ENCODE measurements around the gene FOXP3. TPM values are rescaled to one million over a fixed set of nuclear protein-coding genes. Genes with fewer than 3 reads are reported as not detected.

FOXP3 gene
- total RNA-seq, 2 donors from 2014 or later = not detected

DNA sequence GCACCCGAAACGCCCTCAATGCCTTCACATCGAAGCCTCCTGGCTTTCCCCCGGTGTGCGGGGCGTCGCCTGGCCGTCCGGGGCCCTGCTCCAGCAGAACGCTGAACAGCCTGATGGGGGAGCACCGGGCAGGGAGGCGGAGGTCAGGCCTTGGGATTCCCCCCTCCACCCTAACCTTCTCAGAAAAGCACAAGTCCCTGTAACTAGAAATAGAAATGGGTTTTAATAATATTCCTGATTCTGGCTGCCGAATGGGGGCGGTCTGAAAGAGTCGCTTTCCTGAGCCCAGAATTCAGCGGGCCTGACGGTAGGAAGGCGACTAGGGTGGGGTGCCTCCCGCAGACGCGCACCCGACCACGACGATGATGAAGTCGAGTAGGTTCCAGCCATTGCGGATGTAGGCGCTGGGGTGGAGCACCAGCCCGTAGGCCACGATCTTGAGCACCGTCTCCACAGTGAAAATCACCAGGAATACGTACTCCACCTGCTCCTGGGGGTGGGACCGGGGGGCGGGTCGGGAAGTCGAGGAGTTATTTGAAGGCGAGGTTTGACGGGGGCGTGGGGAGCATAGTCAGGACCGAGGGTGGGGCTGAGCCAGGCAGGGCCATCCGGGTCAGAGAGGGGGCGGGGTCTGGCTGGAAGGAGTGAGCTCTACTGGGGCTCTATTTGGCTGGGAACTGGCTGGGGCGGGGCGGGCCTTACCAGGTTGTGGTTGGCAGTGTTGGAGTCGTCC, 33.8 kb downstream of the FOXP3 start:
- Histone ChIP-seq H3K27ac (peak overlapping the region in 1 of 2 donors; percentile 38), H3K9me3 (peaks cover 0 to 5% of the 10 kb centered on the region in 2 donors), H3K4me3 (peak overlapping the region; percentile 19 to 38), H3K27me3 (no peaks in the 10 kb centered on the region), H3K4me1 (no peaks in the 10 kb centered on the region), H3K36me3 (no peaks in the 10 kb centered on the region)
- TF ChIP-seq, protein P1, sequence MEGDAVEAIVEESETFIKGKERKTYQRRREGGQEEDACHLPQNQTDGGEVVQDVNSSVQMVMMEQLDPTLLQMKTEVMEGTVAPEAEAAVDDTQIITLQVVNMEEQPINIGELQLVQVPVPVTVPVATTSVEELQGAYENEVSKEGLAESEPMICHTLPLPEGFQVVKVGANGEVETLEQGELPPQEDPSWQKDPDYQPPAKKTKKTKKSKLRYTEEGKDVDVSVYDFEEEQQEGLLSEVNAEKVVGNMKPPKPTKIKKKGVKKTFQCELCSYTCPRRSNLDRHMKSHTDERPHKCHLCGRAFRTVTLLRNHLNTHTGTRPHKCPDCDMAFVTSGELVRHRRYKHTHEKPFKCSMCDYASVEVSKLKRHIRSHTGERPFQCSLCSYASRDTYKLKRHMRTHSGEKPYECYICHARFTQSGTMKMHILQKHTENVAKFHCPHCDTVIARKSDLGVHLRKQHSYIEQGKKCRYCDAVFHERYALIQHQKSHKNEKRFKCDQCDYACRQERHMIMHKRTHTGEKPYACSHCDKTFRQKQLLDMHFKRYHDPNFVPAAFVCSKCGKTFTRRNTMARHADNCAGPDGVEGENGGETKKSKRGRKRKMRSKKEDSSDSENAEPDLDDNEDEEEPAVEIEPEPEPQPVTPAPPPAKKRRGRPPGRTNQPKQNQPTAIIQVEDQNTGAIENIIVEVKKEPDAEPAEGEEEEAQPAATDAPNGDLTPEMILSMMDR (IDR thresholded peaks at IDR 0.05) = peak in 1 of 2 donors; percentile 37
- peak; percentile 66 for DNase-seq (ENCODE audit: low spot score)

DNA sequence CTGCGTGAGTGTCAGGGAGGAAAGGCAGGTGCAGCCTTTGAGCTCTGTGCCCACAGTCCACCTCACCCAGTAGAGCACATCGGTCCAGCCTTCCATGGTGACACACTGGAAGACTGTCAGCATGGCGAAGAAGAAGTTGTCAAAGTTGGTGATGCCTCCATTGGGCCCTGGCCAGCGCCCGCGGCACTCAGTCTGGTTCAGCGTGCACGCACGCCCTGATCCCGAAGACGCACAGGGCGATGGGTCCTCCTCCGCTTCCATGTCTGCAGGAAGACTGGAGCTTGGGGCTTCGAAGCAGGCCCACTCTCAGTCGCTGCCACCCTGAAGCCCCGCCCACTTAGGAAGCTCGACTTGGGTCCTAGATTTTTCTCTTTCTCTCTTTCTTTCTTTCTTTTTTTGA, 36.3 kb downstream of the FOXP3 start:
- DNase-seq (ENCODE audit: low spot score) = no peak
- Histone ChIP-seq H3K4me3 (no peak overlapping the region), H3K4me1 (no peaks in the 10 kb centered on the region), H3K27me3 (no peaks in the 10 kb centered on the region), H3K36me3 (no peaks in the 10 kb centered on the region), H3K27ac (no peak overlapping the region), H3K9me3 (peaks cover 0 to 5% of the 10 kb centered on the region in 2 donors)
- TF ChIP-seq, protein P1 (IDR thresholded peaks at IDR 0.05) = no peak

DNA sequence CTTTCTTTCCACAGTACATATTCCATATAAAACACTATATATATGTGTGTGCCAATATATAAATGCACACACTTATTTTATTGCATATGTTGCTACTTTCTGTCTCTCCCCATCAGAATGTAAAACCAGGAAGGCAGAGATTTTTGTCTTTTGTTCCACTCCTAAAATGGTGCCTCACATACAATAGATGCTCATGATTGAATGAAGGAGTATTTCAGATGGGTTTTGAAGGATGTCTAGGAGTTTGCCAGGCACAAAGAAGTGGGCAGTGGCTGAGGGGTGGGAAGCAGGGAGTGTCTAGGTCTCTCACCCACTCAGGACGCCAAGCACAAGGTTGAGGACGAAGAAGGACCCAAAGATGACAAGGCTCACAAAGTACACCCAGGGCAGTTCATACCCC, 36.8 kb downstream of the FOXP3 start:
- TF ChIP-seq, protein P1 (IDR thresholded peaks at IDR 0.05) = no peak
- DNase-seq (ENCODE audit: low spot score) = no peak
- Histone ChIP-seq H3K9me3 (peaks cover 0 to 5% of the 10 kb centered on the region in 2 donors), H3K4me3 (no peak overlapping the region), H3K27me3 (no peaks in the 10 kb centered on the region), H3K4me1 (no peaks in the 10 kb centered on the region), H3K36me3 (no peaks in the 10 kb centered on the region), H3K27ac (no peak overlapping the region)

DNA sequence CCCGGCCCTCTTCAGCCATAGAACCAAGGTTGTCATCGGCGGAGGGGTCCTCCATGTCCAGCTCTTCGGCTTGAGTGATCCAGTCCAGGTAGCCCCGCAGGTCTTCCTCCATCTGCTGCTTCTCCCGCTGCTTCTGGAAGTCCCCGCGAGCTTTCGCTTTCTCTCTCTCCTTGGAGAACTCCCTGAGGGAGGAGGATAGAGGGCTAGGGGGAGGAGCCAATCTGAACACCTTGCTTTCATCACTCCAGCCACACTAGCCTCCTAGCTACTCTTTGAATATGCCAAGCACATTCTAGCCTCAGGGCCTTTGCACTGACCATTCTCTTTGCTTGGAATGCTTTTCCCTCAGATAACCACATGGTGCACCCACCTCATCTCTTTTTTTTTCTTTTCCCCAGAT, 37.6 kb downstream of the FOXP3 start:
- Histone ChIP-seq H3K27ac (no peak overlapping the region), H3K4me3 (no peak overlapping the region), H3K36me3 (no peaks in the 10 kb centered on the region), H3K27me3 (no peaks in the 10 kb centered on the region), H3K9me3 (peaks cover 0 to 5% of the 10 kb centered on the region in 2 donors), H3K4me1 (no peaks in the 10 kb centered on the region)
- TF ChIP-seq, protein P1 (IDR thresholded peaks at IDR 0.05) = no peak
- no peak for DNase-seq (ENCODE audit: low spot score)

DNA sequence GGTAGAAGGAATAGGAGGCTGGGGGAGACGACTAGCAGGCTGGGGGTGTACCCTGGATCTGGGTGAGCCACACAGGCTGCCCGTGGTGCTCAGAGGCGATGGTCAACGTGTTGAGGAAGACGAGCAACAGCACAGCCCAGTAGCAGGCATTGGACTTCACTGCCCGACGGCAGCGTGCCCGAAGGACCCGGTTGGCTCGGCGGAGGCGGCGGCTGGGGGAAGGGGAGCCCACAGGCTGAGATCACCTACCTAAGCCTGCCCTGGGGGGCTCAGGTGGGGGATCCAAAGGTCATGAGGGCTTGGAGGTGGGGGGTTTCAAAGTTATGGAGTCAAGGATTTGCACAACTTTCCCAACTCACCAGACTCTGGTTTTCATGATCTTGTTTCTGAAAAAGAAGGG, 38.7 kb downstream of the FOXP3 start:
- Histone ChIP-seq H3K4me3 (no peak overlapping the region), H3K4me1 (no peaks in the 10 kb centered on the region), H3K9me3 (peaks cover 0 to 5% of the 10 kb centered on the region in 2 donors), H3K27ac (no peak overlapping the region), H3K36me3 (no peaks in the 10 kb centered on the region), H3K27me3 (no peaks in the 10 kb centered on the region)
- DNase-seq (ENCODE audit: low spot score) = no peak
- TF ChIP-seq, protein P1 (IDR thresholded peaks at IDR 0.05) = no peak

DNA sequence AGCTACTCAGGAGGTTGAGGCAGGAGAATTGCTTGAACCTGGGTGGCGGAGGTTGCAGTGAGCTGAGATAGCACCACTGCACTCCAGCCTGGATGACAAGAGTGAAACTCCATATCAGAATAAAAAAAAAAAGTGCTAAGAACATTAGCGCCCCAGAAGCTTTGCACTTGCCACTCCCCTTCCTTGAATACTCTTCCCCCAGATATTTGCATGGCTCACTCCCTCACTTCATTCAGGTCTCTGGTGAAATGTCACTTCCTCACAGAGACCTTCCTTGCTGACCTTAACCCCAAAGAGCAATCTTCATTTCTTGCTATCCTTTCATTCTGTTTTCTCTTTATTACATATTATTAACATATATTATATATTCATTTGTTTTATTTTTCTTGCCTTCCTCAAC, 42.6 kb downstream of the FOXP3 start:
- Histone ChIP-seq H3K4me3 (no peak overlapping the region), H3K27me3 (no peaks in the 10 kb centered on the region), H3K36me3 (no peaks in the 10 kb centered on the region), H3K27ac (no peak overlapping the region), H3K9me3 (peaks cover 0 to under 1% of the 10 kb centered on the region in 2 donors), H3K4me1 (no peaks in the 10 kb centered on the region)
- no peak for DNase-seq (ENCODE audit: low spot score)
- TF ChIP-seq, protein P1 (IDR thresholded peaks at IDR 0.05) = no peak
